Activated CD4-positive, alpha-beta T cell treated with anti-CD3 and anti-CD28 coated beads for 24 hours (primary cell): ENCODE measurements around the gene AGAP1.

Experiments
- DNase-seq, 2 donors: peaks; one replicate each; pipeline ENCODE4 v3.0.0-alpha.2; 2020; ENCODE audit warnings: low read depth in 2 of 2

Gene AGAP1

GRCh38 chr2:235489897-235490296, 3.9 kb upstream of the AGAP1 start:
- DNase-seq, result no peak

GRCh38 chr2:235492850-235493344, 946 bp upstream of the AGAP1 start:
- no peak for DNase-seq

- DNase-seq, result no peak
Measured at GRCh38 chr2:235493402-235493774, 455 bp upstream of the AGAP1 start.

- no peak for DNase-seq
Measured at GRCh38 chr2:235494716-235495372, 1.0 kb downstream of the AGAP1 start.

- DNase-seq, result no peak
Measured at GRCh38 chr2:235495373-235496238, 1.8 kb downstream of the AGAP1 start.

GRCh38 chr2:235496239-235496621, 2.4 kb downstream of the AGAP1 start:
- DNase-seq, result no peak

GRCh38 chr2:235497096-235497495, 3.3 kb downstream of the AGAP1 start:
- no peak for DNase-seq

- no peak for DNase-seq
Measured at GRCh38 chr2:235498541-235498940, 4.7 kb downstream of the AGAP1 start.

GRCh38 chr2:235498946-235499812, 5.3 kb downstream of the AGAP1 start:
- no peak for DNase-seq

GRCh38 chr2:235500110-235500760, 6.4 kb downstream of the AGAP1 start:
- DNase-seq, result no peak

- DNase-seq, result no peak
Measured at GRCh38 chr2:235500761-235501672, 7.2 kb downstream of the AGAP1 start.

GRCh38 chr2:235501673-235502031, 7.8 kb downstream of the AGAP1 start:
- DNase-seq, result no peak

GRCh38 chr2:235502336-235502735, 8.5 kb downstream of the AGAP1 start:
- DNase-seq, result no peak

GRCh38 chr2:235504441-235505180, 10.8 kb downstream of the AGAP1 start:
- DNase-seq, result no peak

GRCh38 chr2:235505181-235505741, 11.4 kb downstream of the AGAP1 start:
- no peak for DNase-seq

GRCh38 chr2:235506291-235506996, 12.6 kb downstream of the AGAP1 start:
- DNase-seq, result no peak

- DNase-seq, result no peak
Measured at GRCh38 chr2:235506997-235507615, 13.3 kb downstream of the AGAP1 start.

- DNase-seq, result no peak
Measured at GRCh38 chr2:235507928-235508327, 14.1 kb downstream of the AGAP1 start.
